PFSK-1 (cell line): ENCODE results near the gene HTR1E.

ENCODE experiments used
- TAF1 ChIP-seq: IDR thresholded peaks from 2 replicates; pipeline ENCODE4 v1.6.1; 2012; ENCODE audit warnings: low read length, control low read depth, borderline replicate concordance; ENCODE audit not compliant: insufficient read depth
- TF ChIP-seq, protein P1 (sequence below), 2 experiments: IDR thresholded peaks; 2 replicates each; pipeline versions ENCODE4 v1.6.1 to v1.8.0; 2011 to 2012; ENCODE audit warnings: low read depth in 2 of 2, low read length in 2 of 2, control low read depth in 1 of 2, inconsistent platforms in 1 of 2, mild to moderate bottlenecking in 1 of 2, moderate library complexity in 1 of 2; ENCODE audit not compliant: insufficient read depth in 1 of 2

DNA sequence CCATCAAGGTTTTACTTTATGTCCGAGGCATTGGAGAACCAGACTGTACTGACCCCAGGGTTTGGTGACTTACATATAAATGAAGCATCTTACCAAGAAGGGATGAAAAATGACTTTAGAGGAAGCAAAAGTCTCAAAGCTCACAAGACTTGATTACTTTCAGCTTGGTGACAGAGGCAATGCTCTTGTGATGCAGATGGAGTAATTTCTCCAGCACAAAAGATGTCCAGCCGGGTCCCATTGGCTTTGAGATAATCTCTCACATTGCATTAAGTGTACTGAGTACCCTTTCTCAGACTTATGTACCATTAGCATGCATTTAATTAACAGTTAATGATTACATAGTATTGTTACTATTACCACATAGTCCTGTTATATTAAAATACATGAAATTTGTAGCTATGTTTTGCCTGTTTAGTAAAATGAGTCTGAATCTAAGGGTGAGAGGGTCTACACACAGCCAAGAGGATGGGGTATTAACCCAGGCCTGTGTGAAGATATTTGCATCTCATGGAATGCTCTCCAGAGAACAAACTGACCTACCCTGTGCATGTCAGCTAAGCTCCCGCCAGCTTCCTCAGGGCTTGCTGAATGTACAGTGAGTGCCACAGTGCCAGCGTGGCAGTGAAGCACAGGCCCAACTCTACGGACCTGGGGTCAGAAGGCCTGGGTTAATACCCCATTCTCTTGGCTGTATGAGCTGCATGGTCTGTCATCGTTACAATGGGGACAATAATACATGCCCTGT is 5.6 kb downstream of the HTR1E start:
- TF ChIP-seq TAF1 = no peak
- TF ChIP-seq, protein P1, sequence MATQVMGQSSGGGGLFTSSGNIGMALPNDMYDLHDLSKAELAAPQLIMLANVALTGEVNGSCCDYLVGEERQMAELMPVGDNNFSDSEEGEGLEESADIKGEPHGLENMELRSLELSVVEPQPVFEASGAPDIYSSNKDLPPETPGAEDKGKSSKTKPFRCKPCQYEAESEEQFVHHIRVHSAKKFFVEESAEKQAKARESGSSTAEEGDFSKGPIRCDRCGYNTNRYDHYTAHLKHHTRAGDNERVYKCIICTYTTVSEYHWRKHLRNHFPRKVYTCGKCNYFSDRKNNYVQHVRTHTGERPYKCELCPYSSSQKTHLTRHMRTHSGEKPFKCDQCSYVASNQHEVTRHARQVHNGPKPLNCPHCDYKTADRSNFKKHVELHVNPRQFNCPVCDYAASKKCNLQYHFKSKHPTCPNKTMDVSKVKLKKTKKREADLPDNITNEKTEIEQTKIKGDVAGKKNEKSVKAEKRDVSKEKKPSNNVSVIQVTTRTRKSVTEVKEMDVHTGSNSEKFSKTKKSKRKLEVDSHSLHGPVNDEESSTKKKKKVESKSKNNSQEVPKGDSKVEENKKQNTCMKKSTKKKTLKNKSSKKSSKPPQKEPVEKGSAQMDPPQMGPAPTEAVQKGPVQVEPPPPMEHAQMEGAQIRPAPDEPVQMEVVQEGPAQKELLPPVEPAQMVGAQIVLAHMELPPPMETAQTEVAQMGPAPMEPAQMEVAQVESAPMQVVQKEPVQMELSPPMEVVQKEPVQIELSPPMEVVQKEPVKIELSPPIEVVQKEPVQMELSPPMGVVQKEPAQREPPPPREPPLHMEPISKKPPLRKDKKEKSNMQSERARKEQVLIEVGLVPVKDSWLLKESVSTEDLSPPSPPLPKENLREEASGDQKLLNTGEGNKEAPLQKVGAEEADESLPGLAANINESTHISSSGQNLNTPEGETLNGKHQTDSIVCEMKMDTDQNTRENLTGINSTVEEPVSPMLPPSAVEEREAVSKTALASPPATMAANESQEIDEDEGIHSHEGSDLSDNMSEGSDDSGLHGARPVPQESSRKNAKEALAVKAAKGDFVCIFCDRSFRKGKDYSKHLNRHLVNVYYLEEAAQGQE (IDR thresholded peaks at IDR 0.05; ENCODE audit: insufficient read depth in 1 of 2, low read depth in 2 of 2, low read length in 2 of 2) = no peak
